Measurements from ENCODE around the gene BCOR.

BCOR gene

DNA sequence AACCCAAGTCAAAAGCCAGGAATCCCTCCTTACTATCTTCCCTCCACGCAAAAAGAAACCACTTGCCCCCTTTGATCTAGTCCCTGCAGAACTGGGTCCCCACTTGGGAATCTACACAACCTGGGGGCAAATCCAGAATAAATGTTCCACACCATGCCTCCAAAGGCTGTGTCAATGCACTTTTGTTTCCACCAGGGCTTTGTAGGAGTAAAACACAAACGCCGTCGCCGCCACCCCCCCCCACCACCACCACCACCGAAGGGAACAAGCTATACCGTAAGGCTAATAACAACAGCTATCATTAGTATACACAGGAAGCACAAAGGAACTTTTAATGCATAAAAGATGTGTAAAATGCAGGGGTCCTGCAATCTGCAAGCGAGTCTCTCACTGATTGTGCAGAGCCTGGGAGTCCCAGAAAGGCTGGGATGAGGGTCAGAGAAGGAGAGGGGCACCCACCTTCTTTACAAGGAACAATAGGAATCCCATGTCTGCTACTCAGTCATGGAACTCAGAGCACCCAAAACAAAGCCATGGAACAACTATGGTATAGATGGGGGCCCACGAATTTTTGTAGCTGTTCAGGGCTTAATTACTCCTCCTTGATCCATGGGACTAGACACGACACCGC is 13.2 kb downstream of the BCOR start:
- H3K36me3 ChIP-seq = no peaks in the 10 kb centered on the region
- no peak overlapping the region for H3K27ac ChIP-seq
- TF ChIP-seq CTCF (IDR thresholded peaks at IDR 0.05) = no peak
- H3K4me1 ChIP-seq = peaks cover 0 to 82% (median 46%) of the 10 kb centered on the region in 4 donors
- no peaks in the 10 kb centered on the region for H3K27me3 ChIP-seq
- no peaks in the 10 kb centered on the region for H3K9me3 ChIP-seq
- intact Hi-C loops (cut with DNase I; ENCODE audit: low total_unique reads) = no loop called here
- DNase-seq = no peak
- peak overlapping the region; percentile 51 to 56 for H3K4me3 ChIP-seq

DNA sequence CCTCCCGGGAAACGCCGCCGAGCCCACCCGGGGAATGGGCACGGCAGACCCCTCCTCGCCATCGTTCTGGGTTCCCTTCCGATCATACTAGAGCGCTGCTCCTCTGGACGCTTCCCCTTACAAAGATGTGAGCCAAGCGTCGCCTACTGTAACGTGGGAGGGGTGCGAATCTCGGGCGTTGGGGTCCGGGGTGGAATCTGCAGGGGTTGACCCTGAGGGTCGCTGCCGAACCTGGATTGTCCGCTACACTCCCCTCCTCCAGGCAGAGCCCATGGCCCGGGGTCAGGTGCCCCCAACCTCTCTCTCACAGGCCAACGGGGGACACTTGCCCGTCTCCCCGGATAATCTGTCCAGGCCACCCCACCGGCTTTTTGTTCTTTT is 13.8 kb downstream of the BCOR start:
- Histone ChIP-seq H3K27me3 (no peaks in the 10 kb centered on the region), H3K4me1 (peaks cover 0 to 76% (median 43%) of the 10 kb centered on the region in 4 donors), H3K9me3 (no peaks in the 10 kb centered on the region), H3K4me3 (peak overlapping the region; percentile 51 to 56), H3K36me3 (no peaks in the 10 kb centered on the region), H3K27ac (peak overlapping the region; percentile 54 to 57)
- no peak for TF ChIP-seq CTCF (IDR thresholded peaks at IDR 0.05)
- no peak for DNase-seq
- intact Hi-C loops (cut with DNase I; ENCODE audit: low total_unique reads) = no loop called here

DNA sequence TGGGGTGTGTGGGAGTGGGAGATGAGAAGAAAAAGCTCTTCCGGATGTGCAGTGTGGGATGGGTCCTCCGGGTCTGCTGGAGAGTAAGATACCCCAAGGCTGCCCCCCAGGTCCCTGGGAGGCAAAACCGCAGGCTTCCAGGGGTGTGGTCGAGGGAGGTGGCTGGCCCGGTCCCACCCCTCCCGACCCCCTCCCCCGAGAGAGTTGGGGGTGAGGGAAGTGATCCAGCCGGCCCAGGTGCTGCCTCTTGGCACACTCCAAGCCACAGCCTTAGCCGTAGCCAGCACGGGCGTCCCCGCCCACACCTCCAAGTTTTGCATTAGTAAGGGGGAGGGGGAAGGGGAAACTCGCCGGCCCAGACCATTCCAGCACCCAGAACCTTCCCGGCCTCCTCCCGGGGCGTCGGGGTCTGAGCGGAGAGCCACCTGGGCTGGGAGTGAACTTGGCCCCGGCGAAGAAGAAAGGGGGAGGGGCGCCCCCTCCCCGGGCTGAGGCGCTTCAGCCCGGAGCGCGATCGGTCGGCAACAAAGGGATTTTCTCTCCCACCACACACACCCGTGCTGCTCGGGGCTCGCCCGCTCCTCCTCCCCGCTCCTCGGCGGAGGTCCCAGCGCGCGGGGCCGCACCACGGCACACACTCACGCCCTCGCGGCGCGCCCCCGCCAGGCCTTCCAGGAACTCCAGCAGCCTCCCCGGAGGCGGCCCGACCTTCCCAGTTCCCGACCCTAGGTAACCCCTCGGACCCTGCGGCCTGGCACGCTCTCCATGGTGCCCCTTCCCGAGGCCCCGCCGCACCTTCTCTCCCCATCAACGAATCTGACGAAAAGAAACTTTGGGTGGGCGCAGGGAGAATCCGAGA is 14.4 kb downstream of the BCOR start:
- no peak for TF ChIP-seq CTCF (IDR thresholded peaks at IDR 0.05)
- Histone ChIP-seq H3K4me1 (peaks cover 0 to 70% (median 39%) of the 10 kb centered on the region in 4 donors), H3K36me3 (no peaks in the 10 kb centered on the region), H3K27me3 (no peaks in the 10 kb centered on the region), H3K4me3 (peak overlapping the region; percentile 51 to 56), H3K27ac (peak overlapping the region; percentile 54 to 57), H3K9me3 (no peaks in the 10 kb centered on the region)
- intact Hi-C loops (cut with DNase I; ENCODE audit: low total_unique reads) = no loop called here
- DNase-seq = no peak

- H3K4me3 ChIP-seq = peak overlapping the region; percentile 51 to 56
- no peaks in the 10 kb centered on the region for H3K9me3 ChIP-seq
- peak in 1 of 2 donors; percentile 78 for DNase-seq
- no peak for TF ChIP-seq CTCF (IDR thresholded peaks at IDR 0.05)
- H3K4me1 ChIP-seq = peaks cover 0 to 63% (median 36%) of the 10 kb centered on the region in 4 donors
- intact Hi-C loops (cut with DNase I; ENCODE audit: low total_unique reads) = no loop called here
- no peaks in the 10 kb centered on the region for H3K36me3 ChIP-seq
- H3K27me3 ChIP-seq = no peaks in the 10 kb centered on the region
- H3K27ac ChIP-seq = peak overlapping the region; percentile 54 to 57
Measured at GRCh38 chrX:40082447-40083119, 15.2 kb downstream of the BCOR start.

DNA sequence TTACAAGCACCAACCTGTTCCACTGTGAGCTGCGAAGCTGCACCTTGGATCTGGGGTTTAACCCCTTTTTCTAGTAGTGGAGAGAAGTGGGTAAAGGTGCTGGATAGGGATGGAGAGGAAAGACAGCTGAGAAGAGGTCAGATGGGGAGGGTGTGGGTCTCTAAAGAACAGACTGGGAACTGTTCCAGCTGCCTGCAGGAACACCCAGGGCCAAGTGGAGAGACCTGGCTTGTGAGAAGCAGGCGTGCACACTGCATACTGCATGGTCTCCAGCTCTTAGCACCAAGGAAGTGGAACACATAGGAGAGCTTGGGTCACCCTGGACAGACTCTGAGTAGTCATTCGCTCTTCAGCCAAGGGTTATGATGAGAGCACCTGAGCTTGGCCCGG is 16.1 kb downstream of the BCOR start:
- no peak for DNase-seq
- H3K36me3 ChIP-seq = no peaks in the 10 kb centered on the region
- H3K27me3 ChIP-seq = no peaks in the 10 kb centered on the region
- TF ChIP-seq CTCF (IDR thresholded peaks at IDR 0.05) = no peak
- intact Hi-C loops (cut with DNase I; ENCODE audit: low total_unique reads) = no loop called here
- H3K4me3 ChIP-seq = no peak overlapping the region
- H3K9me3 ChIP-seq = no peaks in the 10 kb centered on the region
- no peak overlapping the region for H3K27ac ChIP-seq
- H3K4me1 ChIP-seq = peaks cover 0 to 62% (median 35%) of the 10 kb centered on the region in 4 donors
